Measurements from ENCODE around the gene CCT4. TPM values are rescaled to one million over a fixed set of nuclear protein-coding genes. Genes with fewer than 3 reads are reported as not detected.

CCT4 gene
- total RNA-seq, 4 donors from 2014 or later, result 31.5 to 61.9 (median 44.3) TPM

- Histone ChIP-seq H3K36me3 (no peaks in the 10 kb centered on the region), H3K4me1 (peaks cover 0 to 6% (median 0%) of the 10 kb centered on the region in 4 donors), H3K9me3 (no peaks in the 10 kb centered on the region), H3K27me3 (no peaks in the 10 kb centered on the region), H3K4me3 (no peak overlapping the region), H3K27ac (no peak overlapping the region)
- DNase-seq, result no peak
- peak in 2 of 6 experiments; percentile 11 to 26 for TF ChIP-seq CTCF (IDR thresholded peaks at IDR 0.05)
- no peak for TF ChIP-seq POLR2A (IDR thresholded peaks at IDR 0.05)
These were observed 22.1 kb upstream of the CCT4 start for GRCh38 chr2:61910603-61911002.

GRCh38 chr2:61909116-61909515 is 20.7 kb upstream of the CCT4 start:
- Histone ChIP-seq H3K9me3 (no peaks in the 10 kb centered on the region), H3K27ac (no peak overlapping the region), H3K4me1 (peaks cover 0 to 6% (median 0%) of the 10 kb centered on the region in 4 donors), H3K4me3 (no peak overlapping the region), H3K36me3 (no peaks in the 10 kb centered on the region), H3K27me3 (no peaks in the 10 kb centered on the region)
- DNase-seq, result no peak
- TF ChIP-seq POLR2A (IDR thresholded peaks at IDR 0.05), result no peak
- TF ChIP-seq CTCF (IDR thresholded peaks at IDR 0.05), result no peak

GRCh38 chr2:61906186-61906470 is 17.7 kb upstream of the CCT4 start:
- Histone ChIP-seq H3K27me3 (no peaks in the 10 kb centered on the region), H3K36me3 (no peaks in the 10 kb centered on the region), H3K9me3 (no peaks in the 10 kb centered on the region), H3K4me3 (peak overlapping the region; percentile 66 to 93 (median 72)), H3K4me1 (peaks cover 0 to 6% (median 0%) of the 10 kb centered on the region in 4 donors), H3K27ac (peak overlapping the region in 3 of 4 donors; percentile 41 to 67 (median 65))
- TF ChIP-seq CTCF (IDR thresholded peaks at IDR 0.05), result no peak
- TF ChIP-seq POLR2A (IDR thresholded peaks at IDR 0.05), result no peak
- no peak for DNase-seq

GRCh38 chr2:61905372-61906185 is 17.1 kb upstream of the CCT4 start, which contains the start of gene COMMD1:
Gene COMMD1, plus strand, starts transcription at chr2:61905674. Its CDS starts 5 bp downstream, at chr2:61905679.
- Histone ChIP-seq H3K9me3 (no peaks in the 10 kb centered on the region), H3K27me3 (no peaks in the 10 kb centered on the region), H3K4me1 (peaks cover 0 to 6% (median 0%) of the 10 kb centered on the region in 4 donors), H3K36me3 (no peaks in the 10 kb centered on the region), H3K4me3 (peak within 1 kb of the TSS; percentile 66 to 93 (median 72)), H3K27ac (peak within 1 kb of the TSS; percentile 41 to 67 (median 56))
- TF ChIP-seq CTCF (IDR thresholded peaks at IDR 0.05) (no peak), POLR2A (IDR thresholded peaks at IDR 0.05) (peak in 1 of 2 donors; percentile 53)
- peak; percentile 84 to 93 (median 86) for DNase-seq

- Histone ChIP-seq H3K4me3 (no peak overlapping the region), H3K36me3 (no peaks in the 10 kb centered on the region), H3K27ac (no peak overlapping the region), H3K9me3 (no peaks in the 10 kb centered on the region), H3K4me1 (no peaks in the 10 kb centered on the region), H3K27me3 (no peaks in the 10 kb centered on the region)
- TF ChIP-seq POLR2A (IDR thresholded peaks at IDR 0.05) (no peak), CTCF (IDR thresholded peaks at IDR 0.05) (no peak)
- no peak for DNase-seq
These were observed 11.8 kb upstream of the CCT4 start for GRCh38 chr2:61900281-61900680.

Measured in Peyer's patch (tissue), 4 donors.